Activated CD4-positive, CD25-positive, alpha-beta regulatory T cell treated with anti-CD3 and anti-CD28 coated beads, Interleukin-2, amount 50 U/mL, for 16 hours (primary cell): Measurements from ENCODE around the gene POLR2C.
A peak's percentile ranks its signal among the peaks of the same experiment; 100 is the strongest.

Experiments
- DNase-seq: peaks from one replicate; pipeline ENCODE4 v3.0.0-alpha.2; 2020; ENCODE audit warnings: low read depth, low spot score

Gene POLR2C

GRCh38 chr16:57452021-57452420, 10.5 kb upstream of the POLR2C start:
- DNase-seq, result no peak

GRCh38 chr16:57462978-57463362, 491 bp downstream of the POLR2C start:
- no peak for DNase-seq

GRCh38 chr16:57464523-57464922, 2.0 kb downstream of the POLR2C start:
- DNase-seq, result no peak

GRCh38 chr16:57468346-57468745, 5.9 kb downstream of the POLR2C start:
- DNase-seq, result no peak

- DNase-seq, result no peak
These were observed 6.6 kb downstream of the POLR2C start for GRCh38 chr16:57469046-57469445.

- no peak for DNase-seq
These were observed 7.5 kb downstream of the POLR2C start for GRCh38 chr16:57469917-57470470.

GRCh38 chr16:57470711-57471110, 8.2 kb downstream of the POLR2C start:
- no peak for DNase-seq

GRCh38 chr16:57471209-57471608, 8.7 kb downstream of the POLR2C start:
- no peak for DNase-seq

- DNase-seq, result no peak
These were observed 9.6 kb downstream of the POLR2C start for GRCh38 chr16:57471852-57472664.

- DNase-seq, result no peak
These were observed 10.2 kb downstream of the POLR2C start for GRCh38 chr16:57472665-57473060.

GRCh38 chr16:57473176-57473840, 10.8 kb downstream of the POLR2C start:
- DNase-seq, result no peak

- no peak for DNase-seq
These were observed 11.4 kb downstream of the POLR2C start for GRCh38 chr16:57473906-57474305.

- DNase-seq, result no peak
These were observed 12.5 kb downstream of the POLR2C start for GRCh38 chr16:57474671-57475661.

- DNase-seq, result peak; percentile 43
These were observed 13.3 kb downstream of the POLR2C start for GRCh38 chr16:57475711-57476339.

GRCh38 chr16:57476546-57477410, 14.3 kb downstream of the POLR2C start:
- DNase-seq, result no peak

- DNase-seq, result no peak
These were observed 15.2 kb downstream of the POLR2C start for GRCh38 chr16:57477531-57478202.

- no peak for DNase-seq
These were observed 16.1 kb downstream of the POLR2C start for GRCh38 chr16:57478396-57479204.

GRCh38 chr16:57479205-57479975, 16.9 kb downstream of the POLR2C start:
- DNase-seq, result no peak
